Measurements from ENCODE around the gene ADAMTS10.

DNA sequence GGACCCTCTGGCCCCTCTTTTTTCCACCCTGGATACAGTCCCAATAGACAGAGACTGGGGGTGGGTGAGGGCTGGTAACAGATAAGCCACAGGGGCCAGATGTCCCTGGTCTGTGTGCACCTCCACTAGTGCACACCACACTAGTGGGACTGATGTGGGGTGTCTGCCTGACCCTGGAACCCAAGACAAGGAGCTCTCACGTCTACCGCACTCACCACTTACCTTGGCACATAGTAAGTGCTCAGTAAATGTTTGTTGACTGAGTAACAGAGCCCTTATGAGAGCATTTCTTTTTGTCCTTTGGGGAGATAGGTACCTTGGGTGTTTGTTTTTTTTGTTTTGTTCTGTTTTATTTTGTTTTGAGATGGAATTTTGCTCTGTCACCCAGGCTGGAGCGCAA, 73.4 kb downstream of the ADAMTS10 start:
- TF ChIP-seq POLR2A (IDR thresholded peaks at IDR 0.05; ENCODE audit: borderline replicate concordance, extremely low read depth, insufficient read depth, insufficient read length) (no peak), POLR2AphosphoS5 (IDR thresholded peaks at IDR 0.05; ENCODE audit: low read depth, low read length) (no peak), SP1 (IDR thresholded peaks at IDR 0.05; ENCODE audit: low read depth) (no peak)
- TF ChIP-seq, protein P1, sequence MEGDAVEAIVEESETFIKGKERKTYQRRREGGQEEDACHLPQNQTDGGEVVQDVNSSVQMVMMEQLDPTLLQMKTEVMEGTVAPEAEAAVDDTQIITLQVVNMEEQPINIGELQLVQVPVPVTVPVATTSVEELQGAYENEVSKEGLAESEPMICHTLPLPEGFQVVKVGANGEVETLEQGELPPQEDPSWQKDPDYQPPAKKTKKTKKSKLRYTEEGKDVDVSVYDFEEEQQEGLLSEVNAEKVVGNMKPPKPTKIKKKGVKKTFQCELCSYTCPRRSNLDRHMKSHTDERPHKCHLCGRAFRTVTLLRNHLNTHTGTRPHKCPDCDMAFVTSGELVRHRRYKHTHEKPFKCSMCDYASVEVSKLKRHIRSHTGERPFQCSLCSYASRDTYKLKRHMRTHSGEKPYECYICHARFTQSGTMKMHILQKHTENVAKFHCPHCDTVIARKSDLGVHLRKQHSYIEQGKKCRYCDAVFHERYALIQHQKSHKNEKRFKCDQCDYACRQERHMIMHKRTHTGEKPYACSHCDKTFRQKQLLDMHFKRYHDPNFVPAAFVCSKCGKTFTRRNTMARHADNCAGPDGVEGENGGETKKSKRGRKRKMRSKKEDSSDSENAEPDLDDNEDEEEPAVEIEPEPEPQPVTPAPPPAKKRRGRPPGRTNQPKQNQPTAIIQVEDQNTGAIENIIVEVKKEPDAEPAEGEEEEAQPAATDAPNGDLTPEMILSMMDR (IDR thresholded peaks at IDR 0.05 in 2 of 3, conservative IDR thresholded peaks at IDR 0.05 in 1 of 3; ENCODE audit: borderline replicate concordance in 1 of 3, insufficient read depth in 1 of 3, low read depth in 2 of 3, low read length in 2 of 3) = no peak
- TF ChIP-seq, protein P2, sequence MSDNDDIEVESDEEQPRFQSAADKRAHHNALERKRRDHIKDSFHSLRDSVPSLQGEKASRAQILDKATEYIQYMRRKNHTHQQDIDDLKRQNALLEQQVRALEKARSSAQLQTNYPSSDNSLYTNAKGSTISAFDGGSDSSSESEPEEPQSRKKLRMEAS (IDR thresholded peaks at IDR 0.05) = no peak
